Endothelial cell of umbilical vein (primary cell): ENCODE measurements around the gene COL16A1. TPM values are rescaled to one million over a fixed set of nuclear protein-coding genes. Genes with fewer than 3 reads are reported as not detected.

Experiments used
- BruUV-seq: library from RNA; stranded (reverse); fragments of 400-500 nt; replicated peaks from 2 replicates; lab custom pipeline; 2021; lab: Mats Ljungman, UMichigan
- CTCF ChIA-PET: fragments of 300-600, 350-600 bp; sonication (Branson Sonifier 250); formaldehyde crosslinking; loops from one replicate; lab custom pipeline; 2021; ENCODE audit warnings: antibody characterized with exemption, inconsistent platforms; lab: Charles Lee
- POLR2A ChIA-PET: fragments of 300-600, 350-600 bp; sonication (Branson Sonifier 250); formaldehyde crosslinking; loops from one replicate; lab custom pipeline; 2021; ENCODE audit warnings: antibody characterized with exemption, inconsistent platforms; lab: Charles Lee
- DNase-seq: peaks from one replicate; pipeline ENCODE4 v3.0.0-alpha.2; 2011; ENCODE audit warnings: low read depth, low spot score
- FAIRE-seq: peaks from 2 replicates; lab custom pipeline; 2011; peaks lifted over from hg19 to GRCh38; lab: Jason Lieb, UNC
- H2AFZ ChIP-seq: 2 replicates; pipeline ENCODE4 v1.6.0; 2012; ENCODE audit warnings: low read depth, low read length, control low read depth, inconsistent platforms
- H3K27ac ChIP-seq: 2 replicates; pipeline ENCODE4 v1.5.1; 2011; ENCODE audit warnings: low read depth, mild to moderate bottlenecking, control low read depth, low read length, moderate library complexity; ENCODE audit not compliant: insufficient read depth
- H3K27me3 ChIP-seq, 2 experiments: 2 replicates each; pipeline versions ENCODE4 v1.6.0 to v1.6.1; 2011; ENCODE audit warnings: low read length in 2 of 2, mixed read lengths in 1 of 2; ENCODE audit not compliant: control insufficient read depth in 2 of 2, insufficient read depth in 2 of 2
- H3K36me3 ChIP-seq, 2 experiments: 2 replicates in 1 of 2; 3 replicates in 1 of 2; pipeline ENCODE4 v1.5.1; 2011; ENCODE audit warnings: low read length in 2 of 2, mild to moderate bottlenecking in 1 of 2, moderate library complexity in 1 of 2; ENCODE audit not compliant: control insufficient read depth in 2 of 2, insufficient read depth in 2 of 2; ENCODE audit errors: extremely low read depth in 1 of 2
- H3K4me1 ChIP-seq: 3 replicates; pipeline ENCODE4 v1.5.1; 2011; ENCODE audit warnings: mild to moderate bottlenecking, low read length; ENCODE audit not compliant: control insufficient read depth, insufficient read depth; ENCODE audit errors: extremely low read depth
- H3K4me2 ChIP-seq: 2 replicates; pipeline ENCODE4 v1.6.1; 2011; ENCODE audit warnings: low read length, control low read depth, mixed read lengths; ENCODE audit not compliant: insufficient read depth
- H3K4me3 ChIP-seq, 3 experiments: fragments of 200-600 bp in 1 of 3; sonication (generic), shearing (Covaris generic) in 1 of 3; replicated peaks in 1 of 3; 2 replicates each; pipeline ENCODE4 v1.5.1; 2011 to 2016; ENCODE audit warnings: control low read depth in 3 of 3, low read length in 3 of 3, mild to moderate bottlenecking in 2 of 3, inconsistent platforms in 1 of 3, low read depth in 1 of 3, moderate library complexity in 1 of 3; ENCODE audit not compliant: insufficient read depth in 1 of 3
- H3K79me2 ChIP-seq: 2 replicates; pipeline ENCODE4 v1.6.0; 2012; ENCODE audit warnings: low read length, inconsistent platforms; ENCODE audit not compliant: control insufficient read depth, insufficient read depth
- H3K9ac ChIP-seq: replicated peaks from 2 replicates; pipeline ENCODE3; 2011; ENCODE audit warnings: low read length, control low read depth; ENCODE audit not compliant: insufficient read depth; ENCODE audit errors: extremely low read depth
- H3K9me1 ChIP-seq: replicated peaks from 3 replicates; pipeline ENCODE4 v1.6.0; 2011; ENCODE audit warnings: mild to moderate bottlenecking, low read length; ENCODE audit not compliant: control insufficient read depth, insufficient read depth; ENCODE audit errors: extremely low read depth
- H3K9me3 ChIP-seq: replicated peaks from 2 replicates; pipeline ENCODE4 v1.5.1; 2012; ENCODE audit warnings: low read length, inconsistent platforms; ENCODE audit not compliant: control insufficient read depth, insufficient read depth
- H4K20me1 ChIP-seq: replicated peaks from 2 replicates; pipeline ENCODE3; 2011; ENCODE audit warnings: mild to moderate bottlenecking, low read length; ENCODE audit not compliant: control insufficient read depth, insufficient read depth; ENCODE audit errors: extremely low read depth
- CTCF ChIP-seq, 2 donors: IDR thresholded peaks; 1 replicate in 1 of 2; 2 replicates in 1 of 2; pipeline ENCODE4 v1.5.1; 2011; ENCODE audit warnings: low read length in 2 of 2, mild to moderate bottlenecking in 2 of 2, moderate library complexity in 2 of 2, control low read depth in 1 of 2, inconsistent platforms in 1 of 2, low read depth in 1 of 2; ENCODE audit not compliant: insufficient read depth in 1 of 2; ENCODE audit errors: extremely low read depth in 1 of 2
- EZH2 ChIP-seq: IDR thresholded peaks from 2 replicates; pipeline ENCODE4 v1.6.1; 2012; ENCODE audit warnings: borderline replicate concordance, low read depth, mild to moderate bottlenecking, moderate library complexity, low read length, inconsistent platforms; ENCODE audit not compliant: severe bottlenecking
- FOS ChIP-seq: IDR thresholded peaks from 2 replicates; pipeline ENCODE4 v1.6.1; 2011; ENCODE audit warnings: mild to moderate bottlenecking, low read length, moderate library complexity, borderline replicate concordance; ENCODE audit not compliant: insufficient read depth
- MAX ChIP-seq: IDR thresholded peaks from 2 replicates; pipeline ENCODE4 v1.6.1; 2011; ENCODE audit not compliant: insufficient read depth, insufficient read length
- MYC ChIP-seq: IDR thresholded peaks from one replicate; pipeline ENCODE4 v1.6.1; 2011; ENCODE audit warnings: mild to moderate bottlenecking, low read depth, low read length
- POLR2A ChIP-seq: IDR thresholded peaks from 2 replicates; pipeline ENCODE4 v1.6.1; 2012; ENCODE audit warnings: low read depth, mild to moderate bottlenecking, control low read depth, low read length
- POLR2AphosphoS5 ChIP-seq: IDR thresholded peaks from 2 replicates; pipeline ENCODE4 v1.6.1; 2012; ENCODE audit warnings: low read depth, mild to moderate bottlenecking, control low read depth, low read length, moderate library complexity; ENCODE audit not compliant: insufficient read depth
- dilution Hi-C: fragments of 300-500 bp; cut with MboI; formaldehyde crosslinking; loops from one replicate; pipeline ENCODE4 v1.15.0; 2019; ENCODE audit warnings: low sequenced_read_pairs; ENCODE audit not compliant: extremely low pct_ligation_motif_present
- intact Hi-C: fragments of 100-400 bp; cut with micrococcal nuclease; formaldehyde crosslinking; loops from one replicate; pipeline ENCODE4 v1.10.0; 2022
- polyA plus RNA-seq, 4 experiments: library from polyadenylated mRNA; depleted of rRNA in 3 of 4; stranded (reverse) in 3 of 4; unstranded in 1 of 4; fragments of >200 nt; gene quantifications; 2 replicates each; pipeline versions ENCODE4 v1.2.1 to v1.2.3, GENCODE V29; 2011 to 2012; ENCODE audit warnings: missing spikeins in 1 of 4
- total RNA-seq: library from RNA; stranded (reverse); gene quantifications from 2 replicates; pipeline ENCODE4 v1.2.3, GENCODE V29; 2021

The COL16A1 gene
- total and polyA plus RNA-seq, 2 donors (not counting 3 experiments of a cell fraction or from before 2014, with no cell fraction given), result 0.68 to 1.2 TPM

GRCh38 chr1:31727849-31728248, 24.0 kb upstream of the COL16A1 start:
- no peaks in the 10 kb centered on the region for H3K27me3 ChIP-seq
- no peak for DNase-seq
- no peaks in the 10 kb centered on the region for H3K9me1 ChIP-seq
- no TSS peak for BruUV-seq
- no peak overlapping the region for H3K4me2 ChIP-seq
- no peaks in the 10 kb centered on the region for H3K79me2 ChIP-seq
- H2AFZ ChIP-seq, result no peak overlapping the region
- no peaks in the 10 kb centered on the region for H4K20me1 ChIP-seq
- dilution Hi-C loops, result no loop called here
- no peak overlapping the region for H3K4me3 ChIP-seq
- no peaks in the 10 kb centered on the region for H3K4me1 ChIP-seq
- ChIA-PET POLR2A (no interaction called here), CTCF (no interaction called here)
- FAIRE-seq, result no peak
- no peaks in the 10 kb centered on the region for H3K36me3 ChIP-seq
- H3K9me3 ChIP-seq, result no peaks in the 10 kb centered on the region
- no peak for TF ChIP-seq MYC
- no peak for TF ChIP-seq POLR2A
- no peak for TF ChIP-seq CTCF (IDR thresholded peaks at IDR 0.05; ENCODE audit: extremely low read depth in 1 of 2, insufficient read depth in 1 of 2, low read depth in 1 of 2, low read length in 2 of 2)
- intact Hi-C loops, result no loop called here
- no peak overlapping the region for H3K27ac ChIP-seq
- H3K9ac ChIP-seq, result no peak overlapping the region

- no peaks in the 10 kb centered on the region for H3K9me3 ChIP-seq
- no peak overlapping the region for H3K27ac ChIP-seq
- H3K4me1 ChIP-seq, result no peaks in the 10 kb centered on the region
- FAIRE-seq (no peak), DNase-seq (no peak)
- intact Hi-C loops, result no loop called here
- no peaks in the 10 kb centered on the region for H4K20me1 ChIP-seq
- TF ChIP-seq POLR2AphosphoS5 (no peak), EZH2 (no peak), FOS (no peak), MAX (no peak)
- H3K79me2 ChIP-seq, result no peaks in the 10 kb centered on the region
- no peak overlapping the region for H3K4me3 ChIP-seq
- ChIA-PET POLR2A (no interaction called here), CTCF (interaction anchor here (0.9 to 3.1 kb wide), 2 partner anchors 11 to 14 kb away, joined by 4 to 19 read pairs; no protein-coding TSS in a partner anchor)
- no peaks in the 10 kb centered on the region for H3K27me3 ChIP-seq
- no TSS peak for BruUV-seq
- no peak overlapping the region for H2AFZ ChIP-seq
- dilution Hi-C loops, result no loop called here
- H3K36me3 ChIP-seq, result no peaks in the 10 kb centered on the region
- H3K9me1 ChIP-seq, result no peaks in the 10 kb centered on the region
- H3K4me2 ChIP-seq, result no peak overlapping the region
- no peak overlapping the region for H3K9ac ChIP-seq
Measured at GRCh38 chr1:31727195-31727594, 23.4 kb upstream of the COL16A1 start.
